ENCODE results near the gene FGD2.
A peak's percentile ranks its signal among the peaks of the same experiment; 100 is the strongest.
"Not testable (repeated sequence)": the region's sequence is repeated elsewhere in the genome, so short reads cannot be mapped to it uniquely, and the experiment has no call there.

The FGD2 gene

DNA sequence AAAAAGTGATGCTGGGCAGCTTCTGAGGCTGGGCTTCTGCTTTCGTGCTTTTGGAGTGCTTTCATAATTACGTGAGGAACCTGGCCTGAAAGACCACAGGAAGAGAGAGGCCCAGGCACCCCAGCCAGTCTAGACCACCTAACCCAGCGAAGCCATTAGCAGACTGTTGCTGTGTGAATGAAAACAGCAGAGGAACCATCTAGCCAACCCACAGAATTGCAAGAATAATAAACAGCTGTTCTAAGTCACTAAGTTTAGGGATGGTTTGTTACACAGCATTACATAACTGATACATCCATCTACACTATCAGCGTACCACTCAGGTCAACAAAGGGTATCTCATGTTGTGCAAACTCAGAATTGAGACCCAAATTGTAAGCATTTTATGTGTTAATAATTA is 34.5 kb downstream of the FGD2 start:
- no peak for DNase-seq (ENCODE audit: low read depth)

- DNase-seq (ENCODE audit: low read depth) = no peak
Measured at GRCh38 chr6:37041521-37041920, 36.1 kb downstream of the FGD2 start.

DNA sequence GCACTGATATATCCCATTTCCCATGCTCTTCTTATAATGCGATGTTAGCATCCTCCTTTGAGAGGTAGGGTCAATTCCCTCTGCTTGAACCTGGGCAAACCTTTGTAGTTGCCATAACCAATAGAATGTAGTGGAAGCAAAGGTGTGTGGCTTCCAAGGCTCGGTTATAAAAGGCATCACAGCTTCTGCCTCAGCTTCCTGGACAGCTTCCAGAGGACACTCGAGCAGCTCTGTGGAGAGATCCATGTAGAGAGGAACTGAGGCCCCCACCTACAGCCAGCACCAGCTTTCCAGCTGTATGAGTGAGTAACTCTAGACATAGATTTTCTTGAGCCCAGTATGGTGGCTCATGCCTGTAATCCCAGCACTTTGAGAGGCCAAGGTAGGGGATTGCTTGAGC is 36.7 kb downstream of the FGD2 start:
- DNase-seq (ENCODE audit: low read depth) = no peak

- not testable (repeated sequence) for DNase-seq (ENCODE audit: low read depth)
Measured at GRCh38 chr6:37043091-37043490, 37.6 kb downstream of the FGD2 start.

GRCh38 chr6:37047346-37047688 is 41.9 kb downstream of the FGD2 start:
- DNase-seq (ENCODE audit: low read depth) = no peak

DNA sequence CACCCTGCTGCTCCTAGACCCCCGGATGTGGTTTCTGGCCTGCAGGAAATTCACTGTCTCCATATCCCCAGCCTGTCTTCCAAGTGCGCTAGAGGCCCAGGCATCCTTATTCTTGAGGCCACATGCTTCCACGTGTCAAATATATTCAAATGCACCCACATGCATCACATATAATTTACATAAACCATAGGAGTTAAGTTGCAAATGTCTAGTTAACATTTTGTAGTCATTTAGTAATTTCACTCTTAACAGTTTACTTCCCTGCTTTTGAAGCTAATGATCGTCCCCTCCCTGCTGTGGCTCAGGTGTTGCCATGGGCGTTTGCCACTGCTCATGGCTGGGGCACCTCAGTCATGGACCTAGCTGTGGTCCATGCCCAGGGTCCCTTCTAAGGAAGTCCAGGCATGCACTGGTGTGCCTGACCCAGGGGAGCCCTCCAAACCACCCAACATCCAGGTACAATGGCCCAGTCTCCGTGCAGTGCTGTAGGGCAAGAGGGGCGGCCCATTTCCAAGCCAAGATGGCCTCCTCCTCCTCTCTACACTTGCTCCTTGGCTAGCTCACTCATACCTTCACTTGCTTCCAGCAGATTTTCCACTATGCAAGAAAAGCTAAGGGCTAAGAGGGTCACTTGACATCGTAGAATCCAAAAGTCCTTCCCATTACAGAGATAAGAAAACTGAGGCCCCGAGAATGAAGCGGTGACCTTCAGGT is 42.4 kb downstream of the FGD2 start:
- DNase-seq (ENCODE audit: low read depth) = no peak

DNA sequence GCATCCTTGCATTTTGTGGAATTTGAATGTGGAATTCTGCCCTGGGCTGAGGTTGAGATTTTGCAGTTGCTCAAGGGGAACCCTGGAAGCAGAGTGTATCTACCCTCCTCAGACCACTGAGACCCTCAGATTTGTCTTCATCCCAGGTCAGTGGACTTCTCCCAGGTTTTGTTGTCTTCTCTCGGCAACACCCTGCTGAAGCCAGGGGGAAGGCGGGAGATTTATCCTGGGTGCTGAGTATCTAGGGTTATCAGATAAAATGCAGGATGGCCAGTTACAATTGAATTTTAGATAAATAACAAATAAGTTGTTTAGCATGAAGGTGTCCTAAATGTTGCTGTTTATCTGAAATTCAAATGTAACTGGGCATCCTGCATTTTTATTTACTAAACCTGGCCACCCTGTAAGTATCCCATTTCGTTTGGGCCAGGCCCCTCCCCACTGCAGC is 43.0 kb downstream of the FGD2 start:
- DNase-seq (ENCODE audit: low read depth) = no peak

DNA sequence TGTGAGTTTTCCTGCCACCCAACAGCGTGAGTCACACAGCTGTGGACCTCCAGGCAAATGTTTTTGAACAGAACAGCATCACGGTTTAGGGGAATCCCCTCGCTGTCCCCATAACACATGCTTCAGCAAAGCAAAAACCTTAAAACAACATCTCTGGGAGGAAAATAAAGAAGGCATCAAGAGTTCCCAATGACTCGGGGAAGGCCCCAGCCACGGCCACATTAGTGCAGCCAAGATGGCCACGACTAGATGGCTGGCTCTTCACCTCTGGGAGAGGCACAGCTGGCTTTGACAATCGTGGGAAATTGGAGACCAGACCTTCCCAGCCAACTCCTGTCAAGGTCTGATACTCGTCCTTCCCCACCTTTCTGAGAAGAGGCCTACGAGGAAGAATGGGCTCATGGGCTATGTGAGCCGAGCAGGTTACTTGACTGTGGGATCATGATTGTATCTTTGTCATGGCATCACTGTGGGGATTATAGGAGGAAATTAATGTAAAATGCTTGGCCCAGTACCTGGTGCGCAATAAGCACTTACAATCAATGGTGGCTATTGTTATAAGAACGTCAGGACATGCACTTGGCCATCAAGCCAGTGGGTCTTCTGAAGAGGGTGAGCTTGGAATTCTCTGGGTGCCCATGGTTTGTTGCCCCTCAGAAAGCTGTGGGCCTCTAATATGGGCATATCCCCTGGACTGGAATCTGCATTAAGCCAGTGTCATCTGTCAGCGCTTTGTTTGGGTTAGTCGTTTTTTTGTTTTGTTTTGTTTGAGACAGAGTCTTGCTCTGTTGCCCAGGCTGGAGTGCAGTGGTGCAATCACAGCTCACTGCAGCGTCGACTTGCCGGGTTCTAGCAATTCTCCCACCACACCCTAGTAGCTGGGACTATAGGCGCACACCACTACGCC is 43.6 kb downstream of the FGD2 start:
- DNase-seq (ENCODE audit: low read depth) = peak; percentile 77

DNA sequence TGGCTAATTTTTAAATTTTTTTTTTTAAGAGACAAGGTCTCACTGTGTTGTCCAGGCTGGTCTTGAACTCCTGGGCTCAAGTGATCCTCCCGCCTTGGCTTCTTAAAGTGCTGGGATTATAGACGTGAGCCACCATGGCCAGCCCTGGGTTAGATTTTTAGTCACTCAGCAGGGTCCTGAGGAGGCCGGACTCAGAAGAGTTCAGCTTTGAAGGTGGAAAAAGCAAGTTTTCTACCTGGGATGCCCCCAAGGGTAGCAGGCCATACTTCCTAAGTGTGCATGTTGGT is 44.2 kb downstream of the FGD2 start:
- DNase-seq (ENCODE audit: low read depth) = no peak

- peak; percentile 53 for DNase-seq (ENCODE audit: low read depth)
Measured at GRCh38 chr6:37050045-37050853, 44.8 kb downstream of the FGD2 start.

DNA sequence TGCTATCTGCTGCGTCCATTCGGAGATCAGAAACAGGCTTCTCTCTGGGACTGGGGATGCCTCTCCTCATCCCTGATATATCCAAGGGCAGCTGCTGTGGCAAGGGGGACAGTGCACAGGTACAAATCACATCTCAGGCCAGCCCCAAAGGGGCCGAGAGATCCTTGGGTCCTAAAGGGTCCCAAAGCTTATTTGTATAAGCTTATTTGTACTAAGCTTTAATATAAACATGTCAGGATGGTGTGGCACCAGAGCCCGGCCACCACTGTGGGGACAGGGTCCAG is 45.3 kb downstream of the FGD2 start:
- DNase-seq (ENCODE audit: low read depth) = no peak

DNA sequence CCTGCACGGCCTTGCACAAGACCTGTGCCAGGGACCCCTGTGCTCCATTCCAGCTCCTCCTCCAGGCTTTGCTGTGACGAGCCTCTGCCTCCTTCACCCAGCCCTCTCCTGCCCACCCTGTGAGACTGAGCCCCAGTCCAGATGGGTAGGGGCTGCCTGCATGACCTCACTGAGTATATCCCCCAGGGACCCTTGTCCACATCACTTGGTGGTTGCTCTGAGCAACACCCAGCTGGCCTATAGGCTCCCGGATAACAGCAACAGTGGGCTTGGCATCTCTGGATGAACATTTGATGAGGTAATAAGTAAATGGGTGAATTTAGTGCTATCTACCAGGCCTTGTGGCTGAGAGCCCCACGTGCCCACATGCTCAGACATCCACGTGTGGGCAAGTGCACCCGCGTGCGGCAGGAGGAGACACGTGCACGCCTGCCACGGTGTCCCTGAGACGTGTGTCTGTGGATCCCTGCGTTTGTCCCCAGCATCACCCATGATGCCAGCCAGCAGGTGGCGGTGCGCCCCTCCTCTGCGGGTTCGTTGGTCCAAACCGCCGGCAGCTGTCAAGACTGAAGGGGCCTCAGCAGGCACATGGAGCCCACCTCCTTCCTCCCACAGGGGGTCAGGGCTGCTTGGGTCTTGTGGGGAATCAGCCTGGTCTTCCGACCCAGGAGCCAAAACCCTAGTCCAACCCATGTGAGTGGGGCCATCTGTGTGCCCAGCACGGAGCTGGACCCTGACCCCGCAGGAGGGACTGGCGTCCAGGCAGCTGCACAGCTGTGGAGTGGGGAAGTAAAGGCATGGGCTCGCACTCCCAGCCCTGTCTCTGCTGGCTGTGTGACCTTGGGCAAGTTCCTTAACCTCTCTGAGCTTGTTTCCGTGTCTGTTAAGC is 45.9 kb downstream of the FGD2 start:
- DNase-seq (ENCODE audit: low read depth) = peak; percentile 83

GRCh38 chr6:37052027-37052628 is 46.7 kb downstream of the FGD2 start:
- no peak for DNase-seq (ENCODE audit: low read depth)

DNA sequence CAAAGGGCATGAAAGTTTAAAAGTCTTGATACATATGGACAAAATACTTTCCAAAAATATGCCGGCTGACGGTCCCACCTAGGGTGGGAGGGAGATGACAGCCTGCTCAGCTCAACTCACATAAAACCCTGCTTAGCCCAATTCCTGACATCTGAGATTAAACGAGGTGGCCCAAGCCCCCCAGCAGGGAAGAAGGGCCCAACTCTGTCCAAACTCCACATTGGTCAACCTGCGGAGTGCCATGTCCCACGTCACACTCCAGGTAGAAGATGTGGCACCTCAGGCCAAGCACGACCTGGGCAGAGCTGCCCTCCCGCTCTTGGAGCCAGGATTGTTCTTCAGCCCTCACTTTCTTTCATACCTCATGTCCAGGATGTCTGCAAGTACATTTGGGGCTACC is 48.2 kb downstream of the FGD2 start:
- no peak for DNase-seq (ENCODE audit: low read depth)

- no peak for DNase-seq (ENCODE audit: low read depth)
Measured at GRCh38 chr6:37054171-37054570, 48.7 kb downstream of the FGD2 start.

DNA sequence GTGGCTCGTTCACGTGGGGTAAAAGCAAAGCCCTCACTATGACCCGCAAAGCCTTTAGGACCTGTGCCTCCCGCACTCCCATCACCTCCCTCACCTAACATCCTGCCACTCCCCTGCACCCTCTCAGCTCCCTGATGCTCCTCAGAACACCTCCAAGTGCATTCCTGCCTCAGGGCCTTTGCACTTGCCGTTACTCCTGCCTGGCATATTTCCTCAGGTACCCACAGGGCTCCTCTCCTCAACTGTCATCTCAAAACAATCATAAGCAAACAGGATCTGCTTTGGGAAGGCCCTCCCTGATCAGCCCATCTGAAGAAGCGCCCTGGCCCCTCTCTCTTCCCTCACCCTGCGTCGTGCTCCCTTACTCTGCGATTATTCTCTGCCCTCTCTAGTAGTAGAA is 49.1 kb downstream of the FGD2 start:
- no peak for DNase-seq (ENCODE audit: low read depth)

DNA sequence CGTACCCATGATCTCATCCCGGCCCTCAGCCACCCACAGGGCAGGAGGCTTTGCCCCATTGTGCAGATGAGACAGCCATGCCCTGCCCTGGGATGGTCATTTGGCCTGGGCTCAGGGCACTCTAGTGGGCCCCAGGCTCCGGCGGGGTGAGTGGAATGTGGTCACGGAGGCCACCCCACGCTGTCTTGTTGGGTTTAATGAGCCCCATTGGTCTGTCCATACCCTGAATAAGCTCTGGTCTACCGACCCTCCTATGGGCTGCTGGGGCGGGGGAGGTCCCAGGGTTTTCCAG is 50.6 kb downstream of the FGD2 start:
- DNase-seq (ENCODE audit: low read depth) = no peak

- DNase-seq (ENCODE audit: low read depth) = no peak
Measured at GRCh38 chr6:37056439-37057127, 51.1 kb downstream of the FGD2 start.

- DNase-seq (ENCODE audit: low read depth) = no peak
Measured at GRCh38 chr6:37057128-37057471, 51.6 kb downstream of the FGD2 start.

DNA sequence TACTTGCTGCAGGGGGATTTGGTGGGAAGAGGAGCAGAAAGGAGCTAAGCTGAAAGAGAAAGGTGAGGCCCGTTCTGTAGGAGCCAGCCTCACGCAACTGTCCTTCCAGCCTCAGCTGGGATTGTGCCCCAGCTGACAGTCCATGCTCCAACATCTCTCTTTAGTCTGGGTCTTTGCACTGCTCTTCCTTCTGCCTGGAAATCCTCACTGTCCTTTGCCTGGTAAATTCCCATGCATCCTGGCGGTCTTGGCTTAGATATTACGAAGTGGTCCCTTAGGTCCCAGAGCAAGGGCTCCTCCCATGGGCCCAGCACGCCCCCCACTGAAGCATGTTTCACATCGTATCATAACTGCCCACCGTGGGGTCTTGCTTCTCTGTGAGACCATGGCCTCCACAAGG is 52.2 kb downstream of the FGD2 start:
- no peak for DNase-seq (ENCODE audit: low read depth)

- no peak for DNase-seq (ENCODE audit: low read depth)
Measured at GRCh38 chr6:37058084-37058586, 52.7 kb downstream of the FGD2 start.

Measured in stimulated activated CD4-positive, alpha-beta T cell treated with anti-CD3 and anti-CD28 coated beads, Interleukin-2, amount 100 ng/mL, for 4 hours (primary cell).